ENCODE data around the gene IPMK. TPM values are rescaled to one million over a fixed set of nuclear protein-coding genes. Genes with fewer than 3 reads are reported as not detected.

The IPMK gene
- total RNA-seq, 1 donor from 2014 or later: 14.3 TPM

GRCh38 chr10:58269782-58270290, 2.1 kb upstream of the IPMK start:
- peaks cover 23% of the 10 kb centered on the region for H3F3A ChIP-seq (ENCODE audit: low read depth)
- H3K79me2 ChIP-seq (ENCODE audit: low read depth): peaks cover 64% of the 10 kb centered on the region
- H3K9me3 Mint-ChIP-seq: no peaks in the 10 kb centered on the region
- peak overlapping the region; percentile 98 for H3K4me3 Mint-ChIP-seq
- H3K9me3 ChIP-seq (ENCODE audit: low read depth): no peaks in the 10 kb centered on the region
- no peak overlapping the region for H3K27ac ChIP-seq
- H3K36me3 Mint-ChIP-seq: peaks cover 9% of the 10 kb centered on the region
- H3K9ac ChIP-seq: peak overlapping the region; percentile 11
- peaks cover 8% of the 10 kb centered on the region for H3K27me3 ChIP-seq
- peak overlapping the region; percentile 83 for H3K4me2 ChIP-seq
- H3K4me3 ChIP-seq: peak overlapping the region; percentile 77
- H3K4me1 ChIP-seq: peaks cover 27% of the 10 kb centered on the region
- H3K27me3 Mint-ChIP-seq (ENCODE audit: insufficient read depth, low read depth): peaks cover 5% of the 10 kb centered on the region
- no peak overlapping the region for H3K27ac Mint-ChIP-seq
- no peaks in the 10 kb centered on the region for H3K36me3 ChIP-seq
- peaks cover 30% of the 10 kb centered on the region for H3K4me1 Mint-ChIP-seq
- no peak for DNase-seq (ENCODE audit: low spot score)
- H2AFZ ChIP-seq (replicated peaks): peak overlapping the region; percentile 93
- H4K20me1 ChIP-seq (ENCODE audit: low read depth): peaks cover 5% of the 10 kb centered on the region
- TF ChIP-seq CTCF (IDR thresholded peaks at IDR 0.05): no peak
- TF ChIP-seq EZH2 (IDR thresholded peaks at IDR 0.05): no peak
- no peak for TF ChIP-seq EZH2phosphoT487 (IDR thresholded peaks at IDR 0.05)

- peaks cover 69% of the 10 kb centered on the region for H3K79me2 ChIP-seq (ENCODE audit: low read depth)
- H3K27ac Mint-ChIP-seq: peak within 1 kb of the TSS; percentile 53
These were observed 1.5 kb upstream of the IPMK start, which contains the start of gene CISD1 for GRCh38 chr10:58268946-58269781. TSS of gene CISD1 (plus strand) at chr10:58269162. CDS start at chr10:58269274, 112 bp downstream.

GRCh38 chr10:58268454-58268945, 806 bp upstream of the IPMK start:
- Histone ChIP-seq H3K4me2 (peak overlapping the region; percentile 94), H3K36me3 (no peaks in the 10 kb centered on the region), H3F3A (ENCODE audit: low read depth) (peaks cover 23% of the 10 kb centered on the region), H4K20me1 (ENCODE audit: low read depth) (peaks cover 5% of the 10 kb centered on the region), H3K9me3 (ENCODE audit: low read depth) (no peaks in the 10 kb centered on the region), H3K79me2 (ENCODE audit: low read depth) (peaks cover 67% of the 10 kb centered on the region), H2AFZ (replicated peaks) (peak overlapping the region; percentile 95), H3K9ac (no peak overlapping the region), H3K4me3 (peak overlapping the region; percentile 77), H3K4me1 (peaks cover 28% of the 10 kb centered on the region), H3K27ac (no peak overlapping the region), H3K27me3 (peaks cover 8% of the 10 kb centered on the region)
- TF ChIP-seq CTCF (IDR thresholded peaks at IDR 0.05): no peak
- no peak for TF ChIP-seq EZH2 (IDR thresholded peaks at IDR 0.05)
- no peak for TF ChIP-seq EZH2phosphoT487 (IDR thresholded peaks at IDR 0.05)
- H3K9me3 Mint-ChIP-seq: no peaks in the 10 kb centered on the region
- H3K36me3 Mint-ChIP-seq: peaks cover 7% of the 10 kb centered on the region
- peaks cover 5% of the 10 kb centered on the region for H3K27me3 Mint-ChIP-seq (ENCODE audit: insufficient read depth, low read depth)
- H3K4me1 Mint-ChIP-seq: peaks cover 33% of the 10 kb centered on the region
- peak overlapping the region; percentile 53 for H3K27ac Mint-ChIP-seq
- peak overlapping the region; percentile 98 for H3K4me3 Mint-ChIP-seq
- DNase-seq (ENCODE audit: low spot score): no peak

More at GRCh38 chr10:58268946-58269781, 1.5 kb upstream of the IPMK start, which contains the start of gene CISD1:
- peaks cover 5% of the 10 kb centered on the region for H3K27me3 Mint-ChIP-seq (ENCODE audit: insufficient read depth, low read depth)
- TF ChIP-seq EZH2phosphoT487 (IDR thresholded peaks at IDR 0.05) (peak; percentile 26), CTCF (IDR thresholded peaks at IDR 0.05) (no peak), EZH2 (IDR thresholded peaks at IDR 0.05) (peak; percentile 45)
- H3K27ac ChIP-seq: peak within 1 kb of the TSS; percentile 13
- no peaks in the 10 kb centered on the region for H3K36me3 ChIP-seq
- H2AFZ ChIP-seq (replicated peaks): peak within 1 kb of the TSS; percentile 95
- H3K27me3 ChIP-seq: peaks cover 8% of the 10 kb centered on the region
- no peaks in the 10 kb centered on the region for H3K9me3 Mint-ChIP-seq
- peaks cover 33% of the 10 kb centered on the region for H3K4me1 Mint-ChIP-seq
- peaks cover 5% of the 10 kb centered on the region for H4K20me1 ChIP-seq (ENCODE audit: low read depth)
- peak within 1 kb of the TSS; percentile 94 for H3K4me2 ChIP-seq
- H3F3A ChIP-seq (ENCODE audit: low read depth): peaks cover 23% of the 10 kb centered on the region
- peaks cover 9% of the 10 kb centered on the region for H3K36me3 Mint-ChIP-seq
- H3K4me3 Mint-ChIP-seq: peak within 1 kb of the TSS; percentile 98
- H3K9me3 ChIP-seq (ENCODE audit: low read depth): no peaks in the 10 kb centered on the region
- peak within 1 kb of the TSS; percentile 11 for H3K9ac ChIP-seq
- peak; percentile 99 for DNase-seq (ENCODE audit: low spot score)
- peak within 1 kb of the TSS; percentile 77 for H3K4me3 ChIP-seq
- peaks cover 28% of the 10 kb centered on the region for H3K4me1 ChIP-seq
